Ascending aorta (tissue), 2 donors: ENCODE results near the gene CHST11. TPM values are rescaled to one million over a fixed set of nuclear protein-coding genes. Genes with fewer than 3 reads are reported as not detected.

Experiments
- DNase-seq, 2 donors: peaks; one replicate each; pipeline ENCODE4 v3.0.0-alpha.2; 2019; ENCODE audit warnings: low spot score in 2 of 2
- H3K27ac ChIP-seq, 2 donors: fragments of 200-600 bp; sonication (generic); one replicate each; pipeline ENCODE4 v1.5.1; 2016 to 2017; ENCODE audit warnings: mild to moderate bottlenecking in 1 of 2
- H3K27me3 ChIP-seq: fragments of 200-600 bp; sonication (generic); one replicate; pipeline ENCODE4 v1.5.1; 2017
- H3K36me3 ChIP-seq, 2 donors: fragments of 200-600 bp; sonication (generic); one replicate each; pipeline ENCODE4 v1.5.1; 2016
- H3K4me1 ChIP-seq, 2 donors: fragments of 200-600 bp; sonication (generic); one replicate each; pipeline ENCODE4 v1.5.1; 2016 to 2017; ENCODE audit warnings: mild to moderate bottlenecking in 1 of 2
- H3K4me3 ChIP-seq, 2 donors: fragments of 200-600 bp; sonication (generic); one replicate each; pipeline ENCODE4 v1.5.1; 2016 to 2017; ENCODE audit warnings: mild to moderate bottlenecking in 1 of 2
- H3K9me3 ChIP-seq, 2 donors: fragments of 200-600 bp; sonication (generic); one replicate each; pipeline ENCODE4 v1.5.1; 2016
- intact Hi-C: fragments of 100-400 bp; cut with DNase I; formaldehyde crosslinking; loops from one replicate; pipeline ENCODE4 v1.15.1; 2023
- total RNA-seq: library from RNA; depleted of rRNA; stranded (reverse); fragments of >200 nt; gene quantifications from one replicate; pipeline ENCODE4 v1.1.0, GENCODE V29; 2016
- TF ChIP-seq, protein P1 (sequence below), 3 experiments: fragments of 200-600 bp in 2 of 3; fragments of 450-650 bp in 1 of 3; sonication (generic) in 2 of 3; IDR thresholded peaks; one replicate each; pipeline ENCODE4 v1.5.1; 2016 to 2019; ENCODE audit warnings: antibody characterized with exemption in 3 of 3, mild to moderate bottlenecking in 1 of 3, moderate library complexity in 1 of 3

Gene CHST11
- total RNA-seq, 1 donor from 2014 or later = 63.2 TPM

DNA sequence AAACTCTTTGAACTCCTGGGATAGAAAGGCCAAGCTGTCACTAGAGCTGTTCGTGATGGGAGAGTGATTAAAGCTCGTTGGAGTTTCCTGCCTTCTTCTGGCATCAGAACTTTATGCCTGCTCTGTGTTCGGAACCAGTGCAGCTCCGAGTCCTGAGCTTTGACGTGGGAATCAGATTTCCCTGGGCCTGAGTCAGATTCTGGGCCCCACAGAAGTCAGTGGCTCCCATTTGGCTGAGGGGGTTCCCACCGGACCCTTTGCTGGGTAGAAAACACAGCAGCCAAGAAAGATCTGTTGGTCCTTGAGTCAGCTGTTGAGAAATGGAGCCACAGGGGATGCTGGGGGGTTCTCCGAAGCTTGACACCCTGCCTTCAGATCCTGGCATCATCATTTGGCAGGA, 238.0 kb downstream of the CHST11 start:
- no peaks in the 10 kb centered on the region for H3K27me3 ChIP-seq
- DNase-seq = peak in 1 of 2 donors; percentile 71

DNA sequence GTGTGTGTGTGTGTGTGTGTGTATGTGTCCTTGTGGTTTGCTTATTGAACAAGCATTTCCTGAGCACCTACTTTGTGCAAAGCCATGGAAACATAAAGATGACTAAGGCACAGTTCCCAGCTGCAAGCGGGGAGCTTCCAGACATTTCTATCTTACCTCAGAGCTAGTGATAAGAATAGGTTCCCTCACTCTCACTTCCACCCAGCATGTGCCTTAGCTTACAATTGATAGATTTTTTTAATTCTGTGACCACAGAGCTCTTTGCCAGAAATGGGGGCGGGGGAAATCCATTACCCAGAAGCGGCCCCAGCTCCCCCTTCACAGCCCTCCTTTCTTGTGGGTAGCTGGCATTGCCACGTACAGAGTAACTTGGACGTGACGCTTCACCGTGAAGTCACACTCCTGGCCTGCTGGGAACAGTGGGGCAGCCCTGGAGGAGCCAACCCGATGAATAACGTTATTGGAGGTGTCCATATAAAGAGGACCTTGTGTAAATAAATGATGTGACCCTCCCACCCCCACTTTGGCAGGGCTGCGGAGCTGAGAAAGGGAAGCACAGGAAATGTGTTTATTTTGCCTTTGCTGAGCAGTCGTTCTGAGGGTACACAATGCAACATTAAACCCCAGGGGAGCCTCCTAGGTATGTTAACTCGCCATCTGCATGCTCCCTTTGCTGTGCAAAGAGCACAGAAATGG, 238.9 kb downstream of the CHST11 start:
- DNase-seq = peak; percentile 62 to 91
- Histone ChIP-seq H3K36me3 (no peaks in the 10 kb centered on the region), H3K4me1 (peaks cover 3 to 23% of the 10 kb centered on the region in 2 donors), H3K27ac (peak overlapping the region; percentile 25 to 41), H3K27me3 (no peaks in the 10 kb centered on the region), H3K4me3 (no peak overlapping the region), H3K9me3 (no peaks in the 10 kb centered on the region)
- TF ChIP-seq, protein P1, sequence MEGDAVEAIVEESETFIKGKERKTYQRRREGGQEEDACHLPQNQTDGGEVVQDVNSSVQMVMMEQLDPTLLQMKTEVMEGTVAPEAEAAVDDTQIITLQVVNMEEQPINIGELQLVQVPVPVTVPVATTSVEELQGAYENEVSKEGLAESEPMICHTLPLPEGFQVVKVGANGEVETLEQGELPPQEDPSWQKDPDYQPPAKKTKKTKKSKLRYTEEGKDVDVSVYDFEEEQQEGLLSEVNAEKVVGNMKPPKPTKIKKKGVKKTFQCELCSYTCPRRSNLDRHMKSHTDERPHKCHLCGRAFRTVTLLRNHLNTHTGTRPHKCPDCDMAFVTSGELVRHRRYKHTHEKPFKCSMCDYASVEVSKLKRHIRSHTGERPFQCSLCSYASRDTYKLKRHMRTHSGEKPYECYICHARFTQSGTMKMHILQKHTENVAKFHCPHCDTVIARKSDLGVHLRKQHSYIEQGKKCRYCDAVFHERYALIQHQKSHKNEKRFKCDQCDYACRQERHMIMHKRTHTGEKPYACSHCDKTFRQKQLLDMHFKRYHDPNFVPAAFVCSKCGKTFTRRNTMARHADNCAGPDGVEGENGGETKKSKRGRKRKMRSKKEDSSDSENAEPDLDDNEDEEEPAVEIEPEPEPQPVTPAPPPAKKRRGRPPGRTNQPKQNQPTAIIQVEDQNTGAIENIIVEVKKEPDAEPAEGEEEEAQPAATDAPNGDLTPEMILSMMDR (IDR thresholded peaks at IDR 0.05) = no peak
- intact Hi-C loops = loop anchor here (1.0 to 10.0 kb wide), 2 partner anchors 23 to 841 kb away; no protein-coding TSS in a partner anchor

More for the DNA sequence above, 238.0 kb downstream of the CHST11 start:
- no peak overlapping the region for H3K4me3 ChIP-seq
- intact Hi-C loops = loop anchor here (1.0 to 10.0 kb wide), 2 partner anchors 22 to 840 kb away; no protein-coding TSS in a partner anchor
- H3K9me3 ChIP-seq = no peaks in the 10 kb centered on the region
- TF ChIP-seq, protein P1 (IDR thresholded peaks at IDR 0.05) = no peak
- peak overlapping the region; percentile 25 to 41 for H3K27ac ChIP-seq
- no peaks in the 10 kb centered on the region for H3K36me3 ChIP-seq
- H3K4me1 ChIP-seq = peaks cover 3 to 23% of the 10 kb centered on the region in 2 donors

DNA sequence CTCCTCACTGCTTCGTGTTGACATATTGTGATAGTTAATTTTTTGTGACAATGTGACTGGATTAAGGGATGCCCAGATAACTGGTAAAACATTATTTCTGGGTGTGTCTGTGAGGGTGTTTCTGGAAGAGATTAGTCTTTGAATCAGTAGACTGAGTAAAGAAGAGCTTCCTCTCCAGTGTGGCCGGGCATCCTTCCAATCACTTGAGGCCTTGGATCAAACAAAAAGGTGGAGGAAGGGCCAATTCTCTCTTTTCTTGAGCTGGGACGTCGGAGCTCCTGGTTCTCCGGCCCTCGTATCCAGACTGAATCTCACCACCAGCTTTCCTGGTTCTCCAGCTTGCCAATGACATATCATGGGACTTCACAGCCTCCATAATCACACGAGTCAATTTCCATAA, 240.4 kb downstream of the CHST11 start:
- peaks cover 3 to 24% of the 10 kb centered on the region in 2 donors for H3K4me1 ChIP-seq
- H3K4me3 ChIP-seq = no peak overlapping the region
- H3K27me3 ChIP-seq = no peaks in the 10 kb centered on the region
- intact Hi-C loops = loop anchor here (10.0 kb wide), 1 partner anchor 842 kb away; no protein-coding TSS in a partner anchor
- H3K36me3 ChIP-seq = no peaks in the 10 kb centered on the region
- H3K9me3 ChIP-seq = no peaks in the 10 kb centered on the region
- TF ChIP-seq, protein P1 (IDR thresholded peaks at IDR 0.05) = no peak
- DNase-seq = no peak
- H3K27ac ChIP-seq = no peak overlapping the region

DNA sequence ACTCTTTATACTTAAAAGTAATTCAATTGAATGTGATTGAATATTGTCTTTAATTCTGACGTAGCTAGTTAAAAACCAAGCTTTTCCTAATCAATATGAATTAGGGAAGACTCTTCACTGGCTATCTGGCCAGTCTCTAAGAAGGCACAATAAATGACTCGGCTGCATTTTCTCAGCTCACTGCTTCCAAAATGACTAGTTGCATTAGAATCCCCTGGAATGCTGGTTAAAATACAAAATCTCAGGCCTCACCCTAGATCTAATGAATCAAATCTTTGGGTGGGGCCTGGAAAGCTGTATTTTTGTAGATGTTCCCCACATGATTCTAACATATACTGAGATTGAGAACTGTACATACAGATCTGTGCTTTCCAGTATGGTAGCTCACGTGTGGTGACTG, 242.1 kb downstream of the CHST11 start:
- Histone ChIP-seq H3K27me3 (no peaks in the 10 kb centered on the region), H3K4me1 (peaks cover 3 to 37% of the 10 kb centered on the region in 2 donors), H3K27ac (peak overlapping the region in 1 of 2 donors; percentile 56), H3K36me3 (no peaks in the 10 kb centered on the region), H3K9me3 (no peaks in the 10 kb centered on the region), H3K4me3 (no peak overlapping the region)
- DNase-seq = no peak
- TF ChIP-seq, protein P1 (IDR thresholded peaks at IDR 0.05) = no peak
- intact Hi-C loops = loop anchor here (10.0 kb wide), 1 partner anchor 844 kb away; no protein-coding TSS in a partner anchor

DNA sequence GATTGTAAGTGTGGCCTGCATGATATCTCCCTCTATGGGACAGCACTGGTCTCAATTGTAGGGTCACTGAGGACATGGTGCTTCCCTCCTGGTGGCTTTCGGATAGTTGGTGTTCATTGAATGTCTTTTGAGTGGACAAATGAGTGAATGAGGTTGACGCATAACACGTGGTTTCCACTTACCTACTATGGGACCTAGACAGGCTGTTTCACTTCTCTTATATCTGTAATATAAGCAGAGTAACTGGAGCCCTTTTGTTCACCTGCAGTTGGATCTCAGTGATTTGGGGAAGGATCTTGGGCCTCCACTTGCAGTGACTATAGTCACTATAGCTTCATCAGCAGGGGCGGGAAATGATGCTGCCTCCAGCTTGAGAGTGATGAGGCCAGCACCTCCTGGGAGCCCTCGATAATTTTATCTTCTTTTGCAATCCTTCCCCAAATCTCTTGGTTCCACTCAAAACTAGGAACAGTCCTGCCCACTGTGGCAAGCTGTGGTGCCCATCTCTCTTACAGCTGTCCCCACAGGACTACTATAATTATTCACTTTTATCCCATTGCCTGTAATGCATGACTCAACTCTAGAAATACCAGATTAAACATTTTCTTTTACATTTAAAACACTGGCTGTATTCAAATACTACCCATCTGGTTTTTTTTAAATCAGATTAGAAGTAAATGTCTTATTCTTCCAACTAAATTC, 242.9 kb downstream of the CHST11 start:
- peaks cover 3 to 31% of the 10 kb centered on the region in 2 donors for H3K4me1 ChIP-seq
- DNase-seq = no peak
- H3K36me3 ChIP-seq = no peaks in the 10 kb centered on the region
- intact Hi-C loops = loop anchor here (5.0 to 10.0 kb wide), 2 partner anchors 242 to 845 kb away; partner anchors contain the start of gene CHST11
- no peaks in the 10 kb centered on the region for H3K9me3 ChIP-seq
- H3K27ac ChIP-seq = peak overlapping the region; percentile 17 to 56
- no peaks in the 10 kb centered on the region for H3K27me3 ChIP-seq
- H3K4me3 ChIP-seq = no peak overlapping the region
- TF ChIP-seq, protein P1 (IDR thresholded peaks at IDR 0.05) = no peak
